Endothelial cell of umbilical vein (primary cell): ENCODE measurements around the gene TBL3. TPM values are rescaled to one million over a fixed set of nuclear protein-coding genes. Genes with fewer than 3 reads are reported as not detected.

Experiments used
- BruUV-seq: library from RNA; stranded (reverse); fragments of 400-500 nt; replicated peaks from 2 replicates; lab custom pipeline; 2021; lab: Mats Ljungman, UMichigan
- CTCF ChIA-PET: fragments of 300-600, 350-600 bp; sonication (Branson Sonifier 250); formaldehyde crosslinking; loops from one replicate; lab custom pipeline; 2021; ENCODE audit warnings: antibody characterized with exemption, inconsistent platforms; lab: Charles Lee
- POLR2A ChIA-PET: fragments of 300-600, 350-600 bp; sonication (Branson Sonifier 250); formaldehyde crosslinking; loops from one replicate; lab custom pipeline; 2021; ENCODE audit warnings: antibody characterized with exemption, inconsistent platforms; lab: Charles Lee
- DNase-seq: peaks from one replicate; pipeline ENCODE4 v3.0.0-alpha.2; 2011; ENCODE audit warnings: low read depth, low spot score
- FAIRE-seq: peaks from 2 replicates; lab custom pipeline; 2011; peaks lifted over from hg19 to GRCh38; lab: Jason Lieb, UNC
- H2AFZ ChIP-seq: 2 replicates; pipeline ENCODE4 v1.6.0; 2012; ENCODE audit warnings: low read depth, low read length, control low read depth, inconsistent platforms
- H3K27ac ChIP-seq: 2 replicates; pipeline ENCODE4 v1.5.1; 2011; ENCODE audit warnings: low read depth, mild to moderate bottlenecking, control low read depth, low read length, moderate library complexity; ENCODE audit not compliant: insufficient read depth
- H3K27me3 ChIP-seq, 2 experiments: 2 replicates each; pipeline versions ENCODE4 v1.6.0 to v1.6.1; 2011; ENCODE audit warnings: low read length in 2 of 2, mixed read lengths in 1 of 2; ENCODE audit not compliant: control insufficient read depth in 2 of 2, insufficient read depth in 2 of 2
- H3K36me3 ChIP-seq, 2 experiments: 2 replicates in 1 of 2; 3 replicates in 1 of 2; pipeline ENCODE4 v1.5.1; 2011; ENCODE audit warnings: low read length in 2 of 2, mild to moderate bottlenecking in 1 of 2, moderate library complexity in 1 of 2; ENCODE audit not compliant: control insufficient read depth in 2 of 2, insufficient read depth in 2 of 2; ENCODE audit errors: extremely low read depth in 1 of 2
- H3K4me1 ChIP-seq: 3 replicates; pipeline ENCODE4 v1.5.1; 2011; ENCODE audit warnings: mild to moderate bottlenecking, low read length; ENCODE audit not compliant: control insufficient read depth, insufficient read depth; ENCODE audit errors: extremely low read depth
- H3K4me2 ChIP-seq: 2 replicates; pipeline ENCODE4 v1.6.1; 2011; ENCODE audit warnings: low read length, control low read depth, mixed read lengths; ENCODE audit not compliant: insufficient read depth
- H3K4me3 ChIP-seq, 3 experiments: fragments of 200-600 bp in 1 of 3; sonication (generic), shearing (Covaris generic) in 1 of 3; replicated peaks in 1 of 3; 2 replicates each; pipeline ENCODE4 v1.5.1; 2011 to 2016; ENCODE audit warnings: control low read depth in 3 of 3, low read length in 3 of 3, mild to moderate bottlenecking in 2 of 3, inconsistent platforms in 1 of 3, low read depth in 1 of 3, moderate library complexity in 1 of 3; ENCODE audit not compliant: insufficient read depth in 1 of 3
- H3K79me2 ChIP-seq: 2 replicates; pipeline ENCODE4 v1.6.0; 2012; ENCODE audit warnings: low read length, inconsistent platforms; ENCODE audit not compliant: control insufficient read depth, insufficient read depth
- H3K9ac ChIP-seq: replicated peaks from 2 replicates; pipeline ENCODE3; 2011; ENCODE audit warnings: low read length, control low read depth; ENCODE audit not compliant: insufficient read depth; ENCODE audit errors: extremely low read depth
- H3K9me1 ChIP-seq: replicated peaks from 3 replicates; pipeline ENCODE4 v1.6.0; 2011; ENCODE audit warnings: mild to moderate bottlenecking, low read length; ENCODE audit not compliant: control insufficient read depth, insufficient read depth; ENCODE audit errors: extremely low read depth
- H3K9me3 ChIP-seq: replicated peaks from 2 replicates; pipeline ENCODE4 v1.5.1; 2012; ENCODE audit warnings: low read length, inconsistent platforms; ENCODE audit not compliant: control insufficient read depth, insufficient read depth
- H4K20me1 ChIP-seq: replicated peaks from 2 replicates; pipeline ENCODE3; 2011; ENCODE audit warnings: mild to moderate bottlenecking, low read length; ENCODE audit not compliant: control insufficient read depth, insufficient read depth; ENCODE audit errors: extremely low read depth
- POLR2A ChIP-seq: IDR thresholded peaks from 2 replicates; pipeline ENCODE4 v1.6.1; 2012; ENCODE audit warnings: low read depth, mild to moderate bottlenecking, control low read depth, low read length
- POLR2AphosphoS5 ChIP-seq: IDR thresholded peaks from 2 replicates; pipeline ENCODE4 v1.6.1; 2012; ENCODE audit warnings: low read depth, mild to moderate bottlenecking, control low read depth, low read length, moderate library complexity; ENCODE audit not compliant: insufficient read depth
- dilution Hi-C: fragments of 300-500 bp; cut with MboI; formaldehyde crosslinking; loops from one replicate; pipeline ENCODE4 v1.15.0; 2019; ENCODE audit warnings: low sequenced_read_pairs; ENCODE audit not compliant: extremely low pct_ligation_motif_present
- intact Hi-C: fragments of 100-400 bp; cut with micrococcal nuclease; formaldehyde crosslinking; loops from one replicate; pipeline ENCODE4 v1.10.0; 2022
- polyA plus RNA-seq, 4 experiments: library from polyadenylated mRNA; depleted of rRNA in 3 of 4; stranded (reverse) in 3 of 4; unstranded in 1 of 4; fragments of >200 nt; gene quantifications; 2 replicates each; pipeline versions ENCODE4 v1.2.1 to v1.2.3, GENCODE V29; 2011 to 2012; ENCODE audit warnings: missing spikeins in 1 of 4
- total RNA-seq: library from RNA; stranded (reverse); gene quantifications from 2 replicates; pipeline ENCODE4 v1.2.3, GENCODE V29; 2021
- TF ChIP-seq, protein P1 (sequence below): IDR thresholded peaks from 2 replicates; pipeline ENCODE4 v1.6.1; 2011; ENCODE audit not compliant: insufficient read depth, insufficient read length
- TF ChIP-seq, protein P2 (sequence below), 2 donors: IDR thresholded peaks; 1 replicate in 1 of 2; 2 replicates in 1 of 2; pipeline ENCODE4 v1.5.1; 2011; ENCODE audit warnings: low read length in 2 of 2, mild to moderate bottlenecking in 2 of 2, moderate library complexity in 2 of 2, control low read depth in 1 of 2, inconsistent platforms in 1 of 2, low read depth in 1 of 2; ENCODE audit not compliant: insufficient read depth in 1 of 2; ENCODE audit errors: extremely low read depth in 1 of 2

TBL3 gene
- total and polyA plus RNA-seq, 2 donors (not counting 3 experiments of a cell fraction or from before 2014, with no cell fraction given), result 42.2 to 77.1 TPM

DNA sequence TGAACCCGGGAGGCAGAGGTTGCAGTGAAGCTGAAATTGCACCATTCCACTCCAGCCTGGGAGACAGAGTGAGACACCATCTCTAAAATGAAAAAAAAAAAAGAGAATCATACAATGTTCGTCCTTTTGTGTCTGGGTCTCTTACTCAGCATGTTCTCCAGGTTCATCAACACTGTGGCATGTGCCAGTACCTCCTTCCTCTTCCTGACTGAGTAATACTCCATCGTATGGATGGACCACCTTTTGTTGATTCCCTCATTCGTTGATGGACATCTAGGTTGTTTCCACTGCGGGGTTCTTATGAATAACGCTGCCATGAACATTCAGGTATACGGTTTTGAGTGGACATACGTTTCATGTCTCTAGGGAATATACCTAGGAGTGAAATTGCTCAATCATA, 49.5 kb upstream of the TBL3 start:
- H3K4me1 ChIP-seq, result no peaks in the 10 kb centered on the region
- POLR2A ChIA-PET, result no interaction called here
- H3K79me2 ChIP-seq, result no peaks in the 10 kb centered on the region
- H3K27me3 ChIP-seq, result peaks cover 33 to 44% of the 10 kb centered on the region in 2 experiments
- H3K9me3 ChIP-seq, result no peaks in the 10 kb centered on the region
- CTCF ChIA-PET, result no interaction called here
- H3K4me2 ChIP-seq, result no peak overlapping the region
- no peak overlapping the region for H3K27ac ChIP-seq
- no peaks in the 10 kb centered on the region for H3K9me1 ChIP-seq
- no peak overlapping the region for H3K9ac ChIP-seq
- H3K4me3 ChIP-seq, result no peak overlapping the region
- BruUV-seq, result no TSS peak
- intact Hi-C loops, result no loop called here
- H3K36me3 ChIP-seq, result no peaks in the 10 kb centered on the region
- no peak overlapping the region for H2AFZ ChIP-seq
- FAIRE-seq (no peak), DNase-seq (no peak)
- dilution Hi-C loops, result no loop called here
- TF ChIP-seq, protein P1, sequence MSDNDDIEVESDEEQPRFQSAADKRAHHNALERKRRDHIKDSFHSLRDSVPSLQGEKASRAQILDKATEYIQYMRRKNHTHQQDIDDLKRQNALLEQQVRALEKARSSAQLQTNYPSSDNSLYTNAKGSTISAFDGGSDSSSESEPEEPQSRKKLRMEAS, result no peak
- TF ChIP-seq POLR2A, result no peak
- H4K20me1 ChIP-seq, result no peaks in the 10 kb centered on the region

DNA sequence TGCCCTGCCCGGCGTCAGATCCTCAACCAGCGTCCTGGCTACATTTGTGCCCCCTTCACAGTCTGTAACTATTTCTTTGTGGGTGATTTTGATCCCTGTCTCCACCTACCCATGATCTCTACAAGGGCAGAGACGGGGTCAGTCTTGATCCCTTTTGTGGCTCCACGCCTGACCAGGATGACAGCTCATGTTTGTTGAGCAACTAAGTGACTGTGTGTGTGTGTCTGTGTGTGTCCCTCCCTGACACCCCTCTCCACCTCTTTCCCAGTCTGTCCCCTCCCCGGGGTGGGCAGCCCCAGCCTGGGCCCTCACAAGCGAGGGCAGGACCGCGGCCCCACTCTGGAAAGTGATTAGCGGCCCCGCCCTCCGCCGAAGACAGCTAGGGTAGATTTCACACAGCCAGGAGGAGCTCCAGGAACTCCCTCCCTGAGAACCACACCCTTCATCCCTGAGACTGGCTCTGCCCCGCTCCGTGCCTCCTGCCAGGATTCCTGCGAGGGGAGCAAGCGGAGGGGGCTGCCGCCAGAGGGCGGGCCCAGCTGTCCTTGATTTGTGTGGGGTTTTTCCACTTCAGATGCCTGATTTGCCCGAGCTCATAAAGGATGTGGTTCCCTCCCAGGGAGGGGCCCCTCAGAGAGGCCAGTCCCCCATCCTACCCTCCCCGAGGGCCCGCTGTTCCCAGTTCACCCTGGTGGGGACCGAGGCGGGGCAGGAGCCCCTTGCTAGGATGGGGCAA, 48.4 kb upstream of the TBL3 start:
- peak; percentile 32 for DNase-seq
- intact Hi-C loops (no loop called here), dilution Hi-C loops (no loop called here)
- H3K4me2 ChIP-seq, result no peak overlapping the region
- ChIA-PET POLR2A (interaction anchor here (0.6 kb wide), 1 partner anchor 231 kb away, joined by 3 read pairs; no protein-coding TSS in a partner anchor), CTCF (interaction anchor here (1.1 to 1.7 kb wide), 5 partner anchors 9 to 59 kb away, joined by 3 to 7 read pairs (median 4); partner anchors contain the start of gene RPS2)
- no TSS peak for BruUV-seq
- TF ChIP-seq, protein P2, sequence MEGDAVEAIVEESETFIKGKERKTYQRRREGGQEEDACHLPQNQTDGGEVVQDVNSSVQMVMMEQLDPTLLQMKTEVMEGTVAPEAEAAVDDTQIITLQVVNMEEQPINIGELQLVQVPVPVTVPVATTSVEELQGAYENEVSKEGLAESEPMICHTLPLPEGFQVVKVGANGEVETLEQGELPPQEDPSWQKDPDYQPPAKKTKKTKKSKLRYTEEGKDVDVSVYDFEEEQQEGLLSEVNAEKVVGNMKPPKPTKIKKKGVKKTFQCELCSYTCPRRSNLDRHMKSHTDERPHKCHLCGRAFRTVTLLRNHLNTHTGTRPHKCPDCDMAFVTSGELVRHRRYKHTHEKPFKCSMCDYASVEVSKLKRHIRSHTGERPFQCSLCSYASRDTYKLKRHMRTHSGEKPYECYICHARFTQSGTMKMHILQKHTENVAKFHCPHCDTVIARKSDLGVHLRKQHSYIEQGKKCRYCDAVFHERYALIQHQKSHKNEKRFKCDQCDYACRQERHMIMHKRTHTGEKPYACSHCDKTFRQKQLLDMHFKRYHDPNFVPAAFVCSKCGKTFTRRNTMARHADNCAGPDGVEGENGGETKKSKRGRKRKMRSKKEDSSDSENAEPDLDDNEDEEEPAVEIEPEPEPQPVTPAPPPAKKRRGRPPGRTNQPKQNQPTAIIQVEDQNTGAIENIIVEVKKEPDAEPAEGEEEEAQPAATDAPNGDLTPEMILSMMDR (IDR thresholded peaks at IDR 0.05; ENCODE audit: extremely low read depth in 1 of 2, insufficient read depth in 1 of 2, low read depth in 1 of 2, low read length in 2 of 2), result peak; percentile 27 to 66
- TF ChIP-seq POLR2AphosphoS5, result no peak
- H3K4me3 ChIP-seq, result no peak overlapping the region
- no peak overlapping the region for H2AFZ ChIP-seq
- no peaks in the 10 kb centered on the region for H3K79me2 ChIP-seq
- peaks cover 29 to 39% of the 10 kb centered on the region in 2 experiments for H3K27me3 ChIP-seq
- no peak for FAIRE-seq
- H3K36me3 ChIP-seq, result no peaks in the 10 kb centered on the region
- H3K27ac ChIP-seq, result no peak overlapping the region
- no peak overlapping the region for H3K9ac ChIP-seq
- no peaks in the 10 kb centered on the region for H3K4me1 ChIP-seq
- no peaks in the 10 kb centered on the region for H3K9me3 ChIP-seq
- no peaks in the 10 kb centered on the region for H4K20me1 ChIP-seq
- no peaks in the 10 kb centered on the region for H3K9me1 ChIP-seq
